Measurements from ENCODE around the gene PSMB3.

- TF ChIP-seq, protein P1, sequence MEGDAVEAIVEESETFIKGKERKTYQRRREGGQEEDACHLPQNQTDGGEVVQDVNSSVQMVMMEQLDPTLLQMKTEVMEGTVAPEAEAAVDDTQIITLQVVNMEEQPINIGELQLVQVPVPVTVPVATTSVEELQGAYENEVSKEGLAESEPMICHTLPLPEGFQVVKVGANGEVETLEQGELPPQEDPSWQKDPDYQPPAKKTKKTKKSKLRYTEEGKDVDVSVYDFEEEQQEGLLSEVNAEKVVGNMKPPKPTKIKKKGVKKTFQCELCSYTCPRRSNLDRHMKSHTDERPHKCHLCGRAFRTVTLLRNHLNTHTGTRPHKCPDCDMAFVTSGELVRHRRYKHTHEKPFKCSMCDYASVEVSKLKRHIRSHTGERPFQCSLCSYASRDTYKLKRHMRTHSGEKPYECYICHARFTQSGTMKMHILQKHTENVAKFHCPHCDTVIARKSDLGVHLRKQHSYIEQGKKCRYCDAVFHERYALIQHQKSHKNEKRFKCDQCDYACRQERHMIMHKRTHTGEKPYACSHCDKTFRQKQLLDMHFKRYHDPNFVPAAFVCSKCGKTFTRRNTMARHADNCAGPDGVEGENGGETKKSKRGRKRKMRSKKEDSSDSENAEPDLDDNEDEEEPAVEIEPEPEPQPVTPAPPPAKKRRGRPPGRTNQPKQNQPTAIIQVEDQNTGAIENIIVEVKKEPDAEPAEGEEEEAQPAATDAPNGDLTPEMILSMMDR (conservative IDR thresholded peaks at IDR 0.05 in 1 of 2, IDR thresholded peaks at IDR 0.05 in 1 of 2; ENCODE audit: low read depth in 1 of 2, low read length in 2 of 2) = no peak
- no peak for TF ChIP-seq EZH2 (IDR thresholded peaks at IDR 0.05; ENCODE audit: low read length, missing control alignments)
Observed at GRCh38 chr17:38766341-38766740, 13.8 kb downstream of the PSMB3 start.

All from fibroblast of lung (primary cell).